Measurements from ENCODE around the gene S100A12. TPM values are rescaled to one million over a fixed set of nuclear protein-coding genes. Genes with fewer than 3 reads are reported as not detected.

S100A12 gene
- total RNA-seq, 1 donor, result not detected

GRCh38 chr1:153339802-153340201 lies 35.6 kb downstream of the S100A12 start:
- H3K4me3 ChIP-seq (ENCODE audit: low read depth, low read length), result no peak overlapping the region
- no peak for TF ChIP-seq CTCF (IDR thresholded peaks at IDR 0.05; ENCODE audit: insufficient read depth, low read length)
- DNase-seq (ENCODE audit: low read depth), result no peak

- TF ChIP-seq CTCF (IDR thresholded peaks at IDR 0.05; ENCODE audit: insufficient read depth, low read length), result no peak
- no peak for DNase-seq (ENCODE audit: low read depth)
These were observed 37.2 kb downstream of the S100A12 start for GRCh38 chr1:153337980-153338853.

GRCh38 chr1:153336650-153337049 lies 38.8 kb downstream of the S100A12 start:
- H3K4me3 ChIP-seq (ENCODE audit: low read depth, low read length), result no peak overlapping the region
- DNase-seq (ENCODE audit: low read depth), result no peak
- no peak for TF ChIP-seq CTCF (IDR thresholded peaks at IDR 0.05; ENCODE audit: insufficient read depth, low read length)

More at GRCh38 chr1:153337980-153338853, 37.2 kb downstream of the S100A12 start:
- no peak overlapping the region for H3K4me3 ChIP-seq (ENCODE audit: low read depth, low read length)

- no peak for DNase-seq (ENCODE audit: low read depth)
- no peak for TF ChIP-seq CTCF (IDR thresholded peaks at IDR 0.05; ENCODE audit: insufficient read depth, low read length)
These were observed 41.5 kb downstream of the S100A12 start for GRCh38 chr1:153333902-153334301.

GRCh38 chr1:153324912-153325311 lies 50.5 kb downstream of the S100A12 start:
- TF ChIP-seq CTCF (IDR thresholded peaks at IDR 0.05; ENCODE audit: insufficient read depth, low read length), result no peak
- DNase-seq (ENCODE audit: low read depth), result no peak
- H3K4me3 ChIP-seq (ENCODE audit: low read depth, low read length), result no peak overlapping the region

More at GRCh38 chr1:153333902-153334301, 41.5 kb downstream of the S100A12 start:
- H3K4me3 ChIP-seq (ENCODE audit: low read depth, low read length), result no peak overlapping the region

Small RNA genes lying within 50 kb of the gene (small RNA-seq; reads per million reads assigned to genes)
- not detected for gene RNU6-160P
- not detected for gene S100A15A

Other genes starting within 250 kb of the S100A12 start
- gene SPRR2G, start 224.7 kb downstream of the S100A12 start, total RNA-seq (ENCODE audit: low replicate concordance), result not detected in 2 replicates
- gene LELP1, start 172.2 kb downstream of the S100A12 start, total RNA-seq (ENCODE audit: low replicate concordance), result not detected in 2 replicates
- not detected in 2 replicates for gene PRR9, start 158.0 kb downstream of the S100A12 start, total RNA-seq (ENCODE audit: low replicate concordance)
- not detected in 2 replicates for gene LORICRIN, start 115.9 kb downstream of the S100A12 start, total RNA-seq (ENCODE audit: low replicate concordance)
- not detected in 2 replicates for gene PGLYRP3, start 62.7 kb downstream of the S100A12 start, total RNA-seq (ENCODE audit: low replicate concordance)
- gene PGLYRP4, start 26.8 kb downstream of the S100A12 start, total RNA-seq (ENCODE audit: low replicate concordance), result not detected in 2 replicates
- gene S100A9, start 17.8 kb downstream of the S100A12 start, total RNA-seq (ENCODE audit: low replicate concordance), result not detected in 2 replicates
- gene S100A8, start 15.5 kb upstream of the S100A12 start, total RNA-seq (ENCODE audit: low replicate concordance), result not detected in 2 replicates
- not detected in 2 replicates for gene S100A7A, start 40.9 kb upstream of the S100A12 start, total RNA-seq (ENCODE audit: low replicate concordance)
- gene S100A7, start 85.0 kb upstream of the S100A12 start, total RNA-seq (ENCODE audit: low replicate concordance), result not detected in 2 replicates
- 681 and 1,303 TPM in 2 replicates for gene S100A6, start 160.4 kb upstream of the S100A12 start, total RNA-seq (ENCODE audit: low replicate concordance)
- gene S100A5, start 165.3 kb upstream of the S100A12 start, total RNA-seq (ENCODE audit: low replicate concordance), result 0.99 TPM in 1 of 2 replicates, not detected in the other
- 203 and 585 TPM in 2 replicates for gene S100A4, start 170.2 kb upstream of the S100A12 start, total RNA-seq (ENCODE audit: low replicate concordance)
- gene S100A3, start 173.6 kb upstream of the S100A12 start, total RNA-seq (ENCODE audit: low replicate concordance), result 4.3 TPM in 1 of 2 replicates, not detected in the other
- 3.3 TPM in 1 of 2 replicates, not detected in the other for gene S100A2, start 190.2 kb upstream of the S100A12 start, total RNA-seq (ENCODE audit: low replicate concordance)
- 159 and 406 TPM in 2 replicates for gene S100A16, start 237.5 kb upstream of the S100A12 start, total RNA-seq (ENCODE audit: low replicate concordance)
- gene S100A14, start 240.7 kb upstream of the S100A12 start, total RNA-seq (ENCODE audit: low replicate concordance), result 0.18 TPM in 1 of 2 replicates, not detected in the other

Data from fibroblast of the aortic adventitia (primary cell).